Activated CD8-positive, alpha-beta T cell treated with anti-CD3 and anti-CD28 coated beads for 36 hours (primary cell): ENCODE data around the gene OR1M1. TPM values are rescaled to one million over a fixed set of nuclear protein-coding genes. Genes with fewer than 3 reads are reported as not detected.

Experiments used
- ATAC-seq: fragments of 200-7000 bp; cut with Tn5 transposase; one replicate; pipeline ENCODE4 v1.10.0; 2021; ENCODE audit warnings: mild to moderate bottlenecking, moderate library complexity
- CTCF ChIA-PET: fragments of 350-600 bp; sonication (Branson Sonifier 250); formaldehyde crosslinking; loops from one replicate; lab custom pipeline; 2021; ENCODE audit warnings: antibody characterized with exemption; lab: Charles Lee
- POLR2A ChIA-PET: fragments of 350-600 bp; sonication (Branson Sonifier 250); formaldehyde crosslinking; loops from one replicate; lab custom pipeline; 2021; ENCODE audit warnings: antibody characterized with exemption; lab: Charles Lee
- DNase-seq: peaks from one replicate; pipeline ENCODE4 v3.0.0-alpha.2; 2020
- H3K27ac Mint-ChIP-seq: one replicate; pipeline ENCODE4 v1.8.0; 2021; ENCODE audit warnings: mild to moderate bottlenecking, mixed read lengths
- H3K27me3 Mint-ChIP-seq: one replicate; pipeline ENCODE4 v1.8.0; 2021; ENCODE audit warnings: mixed read lengths
- H3K36me3 Mint-ChIP-seq: one replicate; pipeline ENCODE4 v1.8.0; 2021; ENCODE audit warnings: low read depth, mixed read lengths
- H3K4me1 Mint-ChIP-seq: one replicate; pipeline ENCODE4 v1.8.0; 2021; ENCODE audit warnings: low read depth, mixed read lengths
- H3K4me3 Mint-ChIP-seq: one replicate; pipeline ENCODE4 v1.8.0; 2021; ENCODE audit warnings: mild to moderate bottlenecking, moderate library complexity, mixed read lengths
- H3K9me3 Mint-ChIP-seq: one replicate; pipeline ENCODE4 v1.8.0; 2021; ENCODE audit warnings: mixed read lengths
- CTCF ChIP-seq: fragments of 200-600 bp; IDR thresholded peaks from one replicate; pipeline ENCODE4 v1.8.0; 2022; ENCODE audit warnings: antibody characterized with exemption, mild to moderate bottlenecking
- intact Hi-C: fragments of 100-400 bp; cut with micrococcal nuclease; formaldehyde crosslinking; loops from one replicate; pipeline ENCODE4 v1.10.0; 2022
- total RNA-seq, 2 experiments: library from RNA; stranded (reverse); gene quantifications; one replicate each; pipeline ENCODE4 v1.2.3, GENCODE V29; 2021

OR1M1 gene
- total RNA-seq, 2 experiments from 2014 or later: not detected

GRCh38 chr19:9075064-9075949 is 11.6 kb upstream of the OR1M1 start:
- POLR2A ChIA-PET: no interaction called here
- TF ChIP-seq CTCF: no peak
- Mint-ChIP-seq H3K27me3 (no peaks in the 10 kb centered on the region), H3K4me3 (no peak overlapping the region), H3K27ac (no peak overlapping the region), H3K4me1 (no peaks in the 10 kb centered on the region), H3K9me3 (no peaks in the 10 kb centered on the region), H3K36me3 (no peaks in the 10 kb centered on the region)
- DNase-seq: peak; percentile 29
- intact Hi-C loops: no loop called here
- ATAC-seq: no peak
- CTCF ChIA-PET: no interaction called here

DNA sequence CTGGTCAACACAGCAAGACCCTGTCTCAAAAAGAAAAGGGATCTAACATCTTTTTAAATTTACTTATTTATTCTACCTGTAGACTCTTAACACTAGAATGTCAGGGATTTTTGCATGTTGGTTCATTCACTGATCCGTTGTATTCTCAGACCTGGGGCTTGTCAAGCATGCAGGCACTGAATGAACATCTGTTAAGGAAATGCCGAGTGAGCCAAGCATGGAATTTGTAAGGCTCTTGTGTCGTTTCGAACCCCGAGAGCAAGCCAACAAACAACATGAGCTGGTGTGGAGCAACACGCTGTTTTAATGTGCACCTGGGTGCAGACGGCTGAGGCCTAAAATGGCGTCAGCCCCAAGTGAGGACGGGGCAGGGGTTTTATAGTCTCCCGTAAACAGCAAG is 10.0 kb upstream of the OR1M1 start:
- H3K27me3 Mint-ChIP-seq: no peaks in the 10 kb centered on the region
- DNase-seq (no peak), ATAC-seq (no peak)
- no peaks in the 10 kb centered on the region for H3K9me3 Mint-ChIP-seq
- no peak overlapping the region for H3K4me3 Mint-ChIP-seq
- POLR2A ChIA-PET: no interaction called here
- H3K36me3 Mint-ChIP-seq: no peaks in the 10 kb centered on the region
- CTCF ChIA-PET: no interaction called here
- no peak overlapping the region for H3K27ac Mint-ChIP-seq
- no peak for TF ChIP-seq CTCF
- intact Hi-C loops: no loop called here
- H3K4me1 Mint-ChIP-seq: no peaks in the 10 kb centered on the region

DNA sequence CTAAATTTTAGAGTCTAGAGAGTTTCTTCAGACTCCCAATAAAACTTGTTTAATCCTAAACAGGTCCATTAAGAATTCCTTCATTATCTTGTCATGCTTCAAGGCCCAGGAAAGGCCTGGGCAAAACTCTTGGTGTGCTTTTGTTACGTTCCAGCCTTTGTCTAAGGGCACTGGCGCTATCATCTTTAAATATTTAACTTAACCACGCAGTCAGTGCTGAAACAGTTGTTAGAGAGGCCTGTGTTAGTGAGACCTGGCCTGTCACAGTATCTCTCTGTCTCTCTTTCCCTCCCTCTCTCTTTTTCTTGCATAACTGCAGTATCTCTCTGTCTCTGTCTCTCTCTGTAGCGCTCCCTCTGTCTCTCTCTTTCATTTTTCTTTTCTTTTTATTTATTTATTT is 8.2 kb upstream of the OR1M1 start:
- Mint-ChIP-seq H3K27me3 (no peaks in the 10 kb centered on the region), H3K36me3 (no peaks in the 10 kb centered on the region), H3K4me1 (no peaks in the 10 kb centered on the region), H3K4me3 (no peak overlapping the region), H3K27ac (no peak overlapping the region), H3K9me3 (no peaks in the 10 kb centered on the region)
- ATAC-seq: no peak
- ChIA-PET CTCF (no interaction called here), POLR2A (no interaction called here)
- intact Hi-C loops: no loop called here
- no peak for TF ChIP-seq CTCF
- no peak for DNase-seq

GRCh38 chr19:9107375-9107774 is 20.5 kb downstream of the OR1M1 start, which contains the start of gene OR7G2:
TSS of gene OR7G2 (minus strand) at chr19:9107475. CDS start at chr19:9103243, 4,232 bp downstream.
- CTCF ChIA-PET: no interaction called here
- no peak within 1 kb of the TSS for H3K27ac Mint-ChIP-seq
- H3K36me3 Mint-ChIP-seq: no peaks in the 10 kb centered on the region
- TF ChIP-seq CTCF: no peak
- H3K4me3 Mint-ChIP-seq: no peak within 1 kb of the TSS
- DNase-seq: no peak
- intact Hi-C loops: no loop called here
- peaks cover 21% of the 10 kb centered on the region for H3K27me3 Mint-ChIP-seq
- H3K9me3 Mint-ChIP-seq: no peaks in the 10 kb centered on the region
- POLR2A ChIA-PET: interaction anchor here (1.3 kb wide), 1 partner anchor 211 kb away, joined by 3 read pairs; no protein-coding TSS in a partner anchor
- no peak for ATAC-seq
- H3K4me1 Mint-ChIP-seq: no peaks in the 10 kb centered on the region

DNA sequence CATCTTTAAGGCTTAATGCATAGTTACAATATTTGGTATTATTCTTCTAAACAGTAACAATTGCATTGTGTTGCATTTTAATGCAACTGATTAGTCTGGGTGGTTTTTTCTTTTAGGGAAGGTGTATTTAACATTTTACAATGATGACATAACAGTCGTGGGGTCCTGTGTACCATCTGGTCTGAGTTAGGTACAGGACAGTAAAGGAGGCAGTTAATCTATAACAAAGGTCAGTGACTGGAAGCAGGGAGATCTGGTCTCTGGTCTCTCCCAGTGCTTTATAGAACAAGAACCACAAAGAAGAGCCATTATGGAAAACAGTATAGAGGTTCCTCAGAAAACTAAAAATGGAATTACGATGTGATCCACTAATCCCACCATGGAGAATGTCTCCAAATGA is 23.1 kb downstream of the OR1M1 start:
- H3K27me3 Mint-ChIP-seq: peaks cover 17% of the 10 kb centered on the region
- no peak for ATAC-seq
- H3K4me3 Mint-ChIP-seq: no peak overlapping the region
- POLR2A ChIA-PET: no interaction called here
- H3K36me3 Mint-ChIP-seq: no peaks in the 10 kb centered on the region
- H3K27ac Mint-ChIP-seq: no peak overlapping the region
- intact Hi-C loops: no loop called here
- H3K9me3 Mint-ChIP-seq: no peaks in the 10 kb centered on the region
- no peak for TF ChIP-seq CTCF
- no peaks in the 10 kb centered on the region for H3K4me1 Mint-ChIP-seq
- DNase-seq: no peak
- CTCF ChIA-PET: no interaction called here
